ENCODE results near the gene HDLBP. TPM values are rescaled to one million over a fixed set of nuclear protein-coding genes. Genes with fewer than 3 reads are reported as not detected.

The HDLBP gene
- total and polyA plus RNA-seq, 2 of the 4 experiments (the other 2 are of a cell fraction): 648 to 1,165 TPM

DNA sequence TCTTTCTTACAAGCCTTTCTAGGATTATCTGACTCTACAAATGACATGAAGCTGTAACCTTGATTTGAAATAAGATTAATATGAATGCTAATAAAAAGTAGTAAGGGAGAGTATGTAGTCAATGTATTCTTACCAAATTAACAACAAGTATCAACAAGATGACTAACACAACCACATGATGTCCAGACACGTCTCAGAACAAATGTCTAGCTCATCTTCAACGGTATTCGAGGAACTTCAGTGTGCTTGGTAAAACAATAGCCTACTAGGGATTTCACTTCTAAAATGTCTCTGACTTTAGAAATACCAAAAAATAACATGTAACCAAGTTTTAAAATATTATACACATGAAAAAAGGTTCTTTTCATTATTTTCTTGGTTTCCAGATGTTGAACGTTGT is 3.4 kb downstream of the HDLBP start:
- ATAC-seq (ENCODE audit: low read depth) (no peak), DNase-seq (peak; percentile 40)
- H3K36me3 ChIP-seq (ENCODE audit: control insufficient read depth, insufficient read depth, low read length): peaks cover 3% of the 10 kb centered on the region; the same call in 1 of the 2 replicates
- no peak overlapping the region for H3K4ac ChIP-seq (ENCODE audit: low read depth, low read length)
- peaks cover 29% of the 10 kb centered on the region for H3K9me1 ChIP-seq (ENCODE audit: insufficient read depth, low read length)
- H2AK9ac ChIP-seq (replicated peaks; ENCODE audit: low read depth, low read length, poor library complexity): no peak overlapping the region
- BruUV-seq (replicated peaks): no TSS peak
- H3K56ac ChIP-seq (ENCODE audit: extremely low read depth, insufficient read depth, low read length): no peak overlapping the region
- intact Hi-C loops (cut with micrococcal nuclease) (no loop called here), dilution Hi-C loops (cut with HindIII; ENCODE audit: low sequenced_read_pairs, unreplicated experiment) (no loop called here), in situ Hi-C loops (cut with MboI; ENCODE audit: low sequenced_read_pairs) (no loop called here)
- no peak overlapping the region for H3K4me3 ChIP-seq (ENCODE audit: insufficient read depth, low read depth, low read length)
- no peak overlapping the region for H4K8ac ChIP-seq (ENCODE audit: low read depth in 2 of 2, low read length in 2 of 2)
- no peaks in the 10 kb centered on the region for H3K9me3 ChIP-seq (ENCODE audit: control insufficient read depth, insufficient read depth, low read length)
- H3K4me2 ChIP-seq (ENCODE audit: low read depth, low read length): no peak overlapping the region
- no peak overlapping the region for H3K18ac ChIP-seq (ENCODE audit: low read depth, low read length)
- TF ChIP-seq BHLHE40 (IDR thresholded peaks at IDR 0.05; ENCODE audit: low read depth, low read length) (no peak), NFE2L2 (IDR thresholded peaks at IDR 0.05; ENCODE audit: low read depth, low read length) (no peak), SMC3 (IDR thresholded peaks at IDR 0.05; ENCODE audit: low read depth, low read length) (no peak), ELK1 (IDR thresholded peaks at IDR 0.05; ENCODE audit: borderline replicate concordance, low read depth, low read length) (no peak), CTCF (conservative IDR thresholded peaks at IDR 0.05; ENCODE audit: low read depth, low read length) (no peak), CHD1 (IDR thresholded peaks at IDR 0.05; ENCODE audit: low read depth, low read length) (no peak), CEBPB (IDR thresholded peaks at IDR 0.05; ENCODE audit: low read depth, low read length) (no peak), RCOR1 (IDR thresholded peaks at IDR 0.05; ENCODE audit: insufficient replicate concordance, low read length) (no peak), USF2 (IDR thresholded peaks at IDR 0.05; ENCODE audit: low read depth, low read length) (no peak), MAFK (IDR thresholded peaks at IDR 0.05; ENCODE audit: low read depth, low read length) (no peak), RAD21 (IDR thresholded peaks at IDR 0.05; ENCODE audit: low read length) (no peak)
- H2BK5ac ChIP-seq (ENCODE audit: low read depth, low read length, poor library complexity, severe bottlenecking): no peak overlapping the region
- no peak overlapping the region for H4K91ac ChIP-seq (ENCODE audit: insufficient read depth, low read depth, low read length)
- H4K20me1 ChIP-seq (ENCODE audit: insufficient read depth, low read length): peaks cover 50% of the 10 kb centered on the region
- no peak overlapping the region for H3K14ac ChIP-seq (replicated peaks; ENCODE audit: low read depth, low read length)
- no peak overlapping the region for H2BK20ac ChIP-seq (ENCODE audit: low read depth, low read length)
- WGBS, 2 experiments (ENCODE audit: extremely low coverage in 2 of 2, insufficient read length in 1 of 2): no CpG with 5 or more reads among the region's 4 CpGs
- ChIA-PET CTCF (no interaction called here), POLR2A (ENCODE audit: unreplicated experiment) (no interaction called here)
- no peak overlapping the region for H3K9ac ChIP-seq (ENCODE audit: low read depth, low read length)
- H3K27me3 ChIP-seq (ENCODE audit: control insufficient read depth, insufficient read depth, low read length): no peaks in the 10 kb centered on the region
- H3K79me1 ChIP-seq (ENCODE audit: low read depth in 1 of 2, low read length in 2 of 2): peaks cover 15 to 73% of the 10 kb centered on the region in 2 experiments
- H2BK15ac ChIP-seq (ENCODE audit: low read depth, low read length): no peak overlapping the region
- no peak overlapping the region for H4K5ac ChIP-seq (ENCODE audit: low read depth, low read length)
- no peak overlapping the region; the same call in 1 of the 2 replicates for H3K23ac ChIP-seq (ENCODE audit: low read depth, low read length)
- no peak overlapping the region for H2BK120ac ChIP-seq (ENCODE audit: low read depth, low read length)
- H3K27ac ChIP-seq (ENCODE audit: insufficient read depth, low read length): no peak overlapping the region
- H2AFZ ChIP-seq (replicated peaks; ENCODE audit: low read length, poor library complexity): no peak overlapping the region
- H3K4me1 ChIP-seq (ENCODE audit: control insufficient read depth, insufficient read depth, low read length): 0 out of 2 replicates have a peak, but pooled peaks cover 4% of the 10 kb centered on the region
- H2AK5ac ChIP-seq (ENCODE audit: low read depth, low read length): no peak overlapping the region
